Lower leg skin (tissue), 4 donors: ENCODE measurements around the gene RSPH1. TPM values are rescaled to one million over a fixed set of nuclear protein-coding genes. Genes with fewer than 3 reads are reported as not detected.

Experiments
- DNase-seq, 2 donors: peaks; one replicate each; pipeline ENCODE4 v3.0.0-alpha.2; 2019; ENCODE audit warnings: low spot score in 2 of 2
- H3K4me3 ChIP-seq: fragments of 200-600 bp; sonication (generic); 2 replicates; pipeline ENCODE4 v1.5.1; 2017; ENCODE audit warnings: mild to moderate bottlenecking, low read depth; ENCODE audit not compliant: poor library complexity, severe bottlenecking
- POLR2A ChIP-seq, 2 donors: fragments of 450-650 bp; IDR thresholded peaks; one replicate each; pipeline ENCODE4 v1.6.1; 2016 to 2017; ENCODE audit warnings: antibody characterized with exemption in 2 of 2, mild to moderate bottlenecking in 1 of 2, moderate library complexity in 1 of 2
- WGBS, 2 donors: methylation state at CpG; one replicate each; pipeline ENCODE4 v1.1.5; 2018; 5-methylcytosine and 5-hydroxymethylcytosine counted together
- intact Hi-C: fragments of 100-400 bp; cut with DNase I; formaldehyde crosslinking; loops from one replicate; pipeline ENCODE4 v1.15.0; 2023; ENCODE audit warnings: low total_unique reads
- total RNA-seq, 4 donors: library from RNA; depleted of rRNA; stranded (reverse); fragments of >200 nt; gene quantifications; one replicate each; pipeline ENCODE4 v1.1.0, GENCODE V29; 2016
- TF ChIP-seq, protein P1 (sequence below), 3 donors: fragments of 450-650 bp; IDR thresholded peaks; one replicate each; pipeline ENCODE4 v1.5.1; 2016; ENCODE audit warnings: antibody characterized with exemption in 3 of 3, mild to moderate bottlenecking in 3 of 3, moderate library complexity in 2 of 3

RSPH1 gene
- total RNA-seq, 4 donors from 2014 or later = 0.34 to 3.7 (median 2.1) TPM

DNA sequence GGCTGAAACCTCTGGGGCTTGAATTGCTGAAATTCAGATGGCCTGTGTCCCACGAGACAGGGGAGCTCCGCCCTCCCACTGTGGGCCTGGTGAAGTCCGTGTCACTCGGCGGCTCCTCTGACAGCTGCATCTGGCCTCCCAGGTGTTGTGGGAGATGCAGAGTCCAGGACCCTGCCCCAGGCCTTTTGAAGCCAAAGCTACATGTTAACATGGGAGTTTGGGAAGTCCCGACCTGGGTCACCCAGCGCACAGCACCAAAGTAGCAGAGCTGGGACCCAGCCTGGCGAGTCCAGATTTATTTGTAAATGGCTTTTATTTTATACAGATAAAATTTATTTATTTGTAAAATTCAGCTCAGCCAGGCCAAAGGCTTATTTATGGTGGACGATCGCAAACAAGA lies 46.6 kb upstream of the RSPH1 start:
- 84 to 87% methylated on average over 10 of the region's 10 CpGs for WGBS, 2 donors
- intact Hi-C loops = no loop called here
- DNase-seq = no peak
- H3K4me3 ChIP-seq = no peak overlapping the region
- TF ChIP-seq POLR2A (IDR thresholded peaks at IDR 0.05) = no peak
- TF ChIP-seq, protein P1, sequence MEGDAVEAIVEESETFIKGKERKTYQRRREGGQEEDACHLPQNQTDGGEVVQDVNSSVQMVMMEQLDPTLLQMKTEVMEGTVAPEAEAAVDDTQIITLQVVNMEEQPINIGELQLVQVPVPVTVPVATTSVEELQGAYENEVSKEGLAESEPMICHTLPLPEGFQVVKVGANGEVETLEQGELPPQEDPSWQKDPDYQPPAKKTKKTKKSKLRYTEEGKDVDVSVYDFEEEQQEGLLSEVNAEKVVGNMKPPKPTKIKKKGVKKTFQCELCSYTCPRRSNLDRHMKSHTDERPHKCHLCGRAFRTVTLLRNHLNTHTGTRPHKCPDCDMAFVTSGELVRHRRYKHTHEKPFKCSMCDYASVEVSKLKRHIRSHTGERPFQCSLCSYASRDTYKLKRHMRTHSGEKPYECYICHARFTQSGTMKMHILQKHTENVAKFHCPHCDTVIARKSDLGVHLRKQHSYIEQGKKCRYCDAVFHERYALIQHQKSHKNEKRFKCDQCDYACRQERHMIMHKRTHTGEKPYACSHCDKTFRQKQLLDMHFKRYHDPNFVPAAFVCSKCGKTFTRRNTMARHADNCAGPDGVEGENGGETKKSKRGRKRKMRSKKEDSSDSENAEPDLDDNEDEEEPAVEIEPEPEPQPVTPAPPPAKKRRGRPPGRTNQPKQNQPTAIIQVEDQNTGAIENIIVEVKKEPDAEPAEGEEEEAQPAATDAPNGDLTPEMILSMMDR (IDR thresholded peaks at IDR 0.05) = no peak

DNA sequence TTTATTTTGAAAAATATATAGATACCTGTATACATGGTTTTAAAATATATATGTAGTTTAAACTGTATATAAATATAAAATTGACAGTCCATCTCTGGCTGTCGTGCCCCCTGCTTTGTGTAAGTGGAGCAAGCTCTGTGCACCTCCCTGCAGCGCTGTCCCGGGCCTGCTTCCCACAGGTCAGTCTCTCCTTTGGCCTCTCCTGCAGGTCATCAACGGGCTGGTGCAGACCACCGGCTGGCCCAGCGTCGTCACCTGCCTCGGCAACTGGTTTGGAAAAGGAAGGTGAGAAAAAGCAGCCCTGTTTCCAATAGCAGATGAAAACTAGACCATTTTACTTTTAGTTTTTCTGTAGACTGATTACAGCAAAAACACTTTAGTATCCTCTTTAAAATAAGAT lies 46.2 kb upstream of the RSPH1 start:
- TF ChIP-seq, protein P1 (IDR thresholded peaks at IDR 0.05) = no peak
- TF ChIP-seq POLR2A (IDR thresholded peaks at IDR 0.05) = no peak
- 91 to 93% methylated on average over 8 of the region's 8 CpGs for WGBS, 2 donors

DNA sequence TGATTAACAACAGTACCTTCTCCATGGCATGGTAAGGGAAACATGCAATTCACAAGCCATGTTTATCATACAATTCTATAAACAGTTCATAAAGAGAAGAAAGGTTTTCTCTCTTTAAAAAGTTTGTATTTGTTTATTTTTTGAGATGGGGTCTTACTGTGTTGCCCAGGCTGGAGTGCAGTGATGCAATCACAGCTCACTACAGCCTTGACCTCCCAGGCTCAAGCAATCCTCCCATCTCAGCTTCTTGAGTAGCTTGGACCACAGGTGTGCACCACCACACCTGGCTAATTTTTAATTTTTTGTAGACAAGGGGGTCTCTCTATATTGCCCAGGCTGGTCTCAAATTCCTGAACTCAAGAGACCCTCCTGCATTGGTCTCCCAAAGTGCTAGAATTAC lies 45.6 kb upstream of the RSPH1 start:
- TF ChIP-seq, protein P1 (IDR thresholded peaks at IDR 0.05) = no peak
- TF ChIP-seq POLR2A (IDR thresholded peaks at IDR 0.05) = no peak
- H3K4me3 ChIP-seq = no peak overlapping the region
- intact Hi-C loops = no loop called here
- no peak for DNase-seq

More for the DNA sequence above, 46.2 kb upstream of the RSPH1 start:
- intact Hi-C loops = no loop called here
- H3K4me3 ChIP-seq = no peak overlapping the region
- no peak for DNase-seq

DNA sequence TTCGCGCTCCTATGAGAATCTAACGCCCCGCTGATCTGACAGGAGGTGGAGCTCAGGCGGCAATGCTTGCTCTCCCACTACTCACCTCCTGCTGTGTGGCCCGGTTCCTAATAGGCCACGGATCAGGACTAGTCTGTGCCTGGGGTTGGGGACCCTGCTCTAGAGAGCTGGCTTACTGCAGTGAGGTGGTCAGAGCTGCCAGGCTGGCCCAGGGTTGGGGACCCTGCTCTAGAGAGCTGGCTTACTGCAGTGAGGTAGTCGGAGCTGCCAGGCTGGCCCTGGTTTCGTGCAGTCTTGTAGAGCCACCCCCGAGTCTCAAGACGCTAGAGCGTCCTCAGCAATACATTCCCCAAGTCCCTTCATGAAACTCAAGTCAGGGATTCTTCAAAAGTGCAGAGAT lies 45.1 kb upstream of the RSPH1 start:
- intact Hi-C loops = no loop called here
- H3K4me3 ChIP-seq = no peak overlapping the region
- no peak for DNase-seq
- 88 to 91% methylated on average over 12 of the region's 12 CpGs for WGBS, 2 donors
- TF ChIP-seq, protein P1 (IDR thresholded peaks at IDR 0.05) = no peak
- no peak for TF ChIP-seq POLR2A (IDR thresholded peaks at IDR 0.05)

DNA sequence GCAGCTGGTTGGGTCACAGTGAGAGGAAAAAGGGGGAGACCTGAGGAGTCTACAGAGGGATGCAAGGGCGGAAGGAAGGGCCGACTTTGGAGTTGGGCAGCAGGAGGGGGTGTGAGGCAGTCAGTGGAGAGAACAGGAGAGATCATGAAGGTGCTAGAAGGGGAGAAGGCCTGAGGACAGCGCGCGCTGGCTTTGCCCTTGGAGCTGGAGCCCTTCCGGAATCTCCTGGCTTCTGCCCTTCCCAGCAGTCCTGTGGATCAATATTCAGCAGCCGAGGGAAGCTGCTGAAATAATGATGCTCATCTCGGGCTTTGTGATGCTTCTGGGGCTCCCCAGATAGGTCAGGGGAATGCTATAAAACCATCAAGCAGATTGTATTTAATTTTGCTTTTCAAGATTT lies 44.4 kb upstream of the RSPH1 start:
- DNase-seq = no peak
- no peak overlapping the region for H3K4me3 ChIP-seq
- intact Hi-C loops = no loop called here
- TF ChIP-seq POLR2A (IDR thresholded peaks at IDR 0.05) = no peak
- TF ChIP-seq, protein P1 (IDR thresholded peaks at IDR 0.05) = no peak
- WGBS, 2 donors = 83 to 92% methylated on average over 8 of the region's 8 CpGs

DNA sequence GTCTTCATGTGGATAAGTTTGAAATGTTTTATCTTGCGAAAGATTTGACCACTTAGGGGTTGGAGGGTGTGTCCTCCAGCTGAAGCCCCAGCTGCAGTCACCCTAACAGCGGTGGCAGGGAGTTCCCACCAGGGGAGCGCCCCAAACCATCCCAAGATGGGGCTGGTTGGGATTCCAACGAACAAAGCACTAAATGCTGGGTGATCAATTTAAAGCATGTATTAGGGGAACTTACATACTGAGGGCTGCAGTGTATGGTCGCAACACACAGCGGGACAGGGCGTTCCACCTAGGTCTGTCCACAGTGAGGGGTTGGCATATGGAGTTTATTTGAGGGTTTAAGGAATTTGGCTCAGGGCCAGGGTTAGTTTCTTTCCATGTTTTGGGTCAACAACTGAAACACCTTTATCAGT lies 43.9 kb upstream of the RSPH1 start:
- TF ChIP-seq, protein P1 (IDR thresholded peaks at IDR 0.05) = no peak
- TF ChIP-seq POLR2A (IDR thresholded peaks at IDR 0.05) = no peak
- intact Hi-C loops = no loop called here
- WGBS, 2 donors = 87 to 92% methylated on average over 7 of the region's 7 CpGs
- DNase-seq = no peak
- no peak overlapping the region for H3K4me3 ChIP-seq
